ENCODE results near the gene PHLPP1.

- TF ChIP-seq, protein P1, sequence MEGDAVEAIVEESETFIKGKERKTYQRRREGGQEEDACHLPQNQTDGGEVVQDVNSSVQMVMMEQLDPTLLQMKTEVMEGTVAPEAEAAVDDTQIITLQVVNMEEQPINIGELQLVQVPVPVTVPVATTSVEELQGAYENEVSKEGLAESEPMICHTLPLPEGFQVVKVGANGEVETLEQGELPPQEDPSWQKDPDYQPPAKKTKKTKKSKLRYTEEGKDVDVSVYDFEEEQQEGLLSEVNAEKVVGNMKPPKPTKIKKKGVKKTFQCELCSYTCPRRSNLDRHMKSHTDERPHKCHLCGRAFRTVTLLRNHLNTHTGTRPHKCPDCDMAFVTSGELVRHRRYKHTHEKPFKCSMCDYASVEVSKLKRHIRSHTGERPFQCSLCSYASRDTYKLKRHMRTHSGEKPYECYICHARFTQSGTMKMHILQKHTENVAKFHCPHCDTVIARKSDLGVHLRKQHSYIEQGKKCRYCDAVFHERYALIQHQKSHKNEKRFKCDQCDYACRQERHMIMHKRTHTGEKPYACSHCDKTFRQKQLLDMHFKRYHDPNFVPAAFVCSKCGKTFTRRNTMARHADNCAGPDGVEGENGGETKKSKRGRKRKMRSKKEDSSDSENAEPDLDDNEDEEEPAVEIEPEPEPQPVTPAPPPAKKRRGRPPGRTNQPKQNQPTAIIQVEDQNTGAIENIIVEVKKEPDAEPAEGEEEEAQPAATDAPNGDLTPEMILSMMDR (IDR thresholded peaks at IDR 0.05), result peak in 3 of 7 experiments; percentile 5 to 42 (median 9)
- TF ChIP-seq POLR2A (IDR thresholded peaks at IDR 0.05), result no peak
These were observed 1.4 kb downstream of the PHLPP1 start for GRCh38 chr18:62716619-62717168.
